ENCODE data around the gene E2F2. TPM values are rescaled to one million over a fixed set of nuclear protein-coding genes. Genes with fewer than 3 reads are reported as not detected.

Gene E2F2
- total RNA-seq, 6 donors from 2014 or later = 0.69 to 1.9 (median 1.1) TPM

GRCh38 chr1:23559985-23560741 lies 29.1 kb upstream of the E2F2 start:
- no peaks in the 10 kb centered on the region for H3K27me3 ChIP-seq
- DNase-seq (no peak), ATAC-seq (ENCODE audit: low FRiP score in 2 of 2) (peak in 1 of 2 donors; percentile 1)
- TF ChIP-seq POLR2AphosphoS5 (IDR thresholded peaks at IDR 0.05) (no peak), POLR2A (IDR thresholded peaks at IDR 0.05) (no peak), CTCF (IDR thresholded peaks at IDR 0.05) (no peak), EP300 (IDR thresholded peaks at IDR 0.05) (no peak)
- 7 to 11% methylated on average over 6 of the region's 6 CpGs for WGBS, 2 donors
- peak overlapping the region; percentile 92 to 97 (median 94) for H3K27ac ChIP-seq
- peak overlapping the region in 3 of 4 donors; percentile 65 to 90 (median 68) for H3K4me3 ChIP-seq
- peaks cover 0 to 21% (median 0%) of the 10 kb centered on the region in 4 donors for H3K36me3 ChIP-seq
- H3K9me3 ChIP-seq = no peaks in the 10 kb centered on the region
- peaks cover 43 to 84% (median 61%) of the 10 kb centered on the region in 4 donors for H3K4me1 ChIP-seq

GRCh38 chr1:23559136-23559984 lies 28.3 kb upstream of the E2F2 start, which contains the start of gene ID3:
Gene ID3 (minus strand): TSS chr1:23559501. CDS start chr1:23559426, 75 bp downstream.
- Histone ChIP-seq H3K36me3 (peaks cover 0 to 21% (median 0%) of the 10 kb centered on the region in 4 donors), H3K27ac (peak within 1 kb of the TSS; percentile 92 to 97 (median 94)), H3K9me3 (no peaks in the 10 kb centered on the region), H3K4me3 (peak within 1 kb of the TSS; percentile 65 to 90 (median 74)), H3K27me3 (no peaks in the 10 kb centered on the region), H3K4me1 (peaks cover 37 to 89% (median 62%) of the 10 kb centered on the region in 4 donors)
- WGBS, 2 donors = 0 to 1% methylated on average over 14 to 57 of the region's 57 CpGs
- peak; percentile 92 to 93 for ATAC-seq (ENCODE audit: low FRiP score in 2 of 2)
- DNase-seq = peak; percentile 98 to 100
- TF ChIP-seq EP300 (IDR thresholded peaks at IDR 0.05) (peak in 2 of 4 donors; percentile 17 to 49), POLR2A (IDR thresholded peaks at IDR 0.05) (peak; percentile 78 to 99 (median 98)), POLR2AphosphoS5 (IDR thresholded peaks at IDR 0.05) (peak; percentile 97 to 100), CTCF (IDR thresholded peaks at IDR 0.05) (peak in 2 of 6 experiments; percentile 10 to 11)

- Histone ChIP-seq H3K36me3 (peaks cover 0 to 21% (median 0%) of the 10 kb centered on the region in 4 donors), H3K4me1 (peaks cover 39 to 92% (median 66%) of the 10 kb centered on the region in 4 donors), H3K9me3 (no peaks in the 10 kb centered on the region), H3K4me3 (peak overlapping the region; percentile 65 to 90 (median 74)), H3K27ac (peak overlapping the region; percentile 92 to 97 (median 94)), H3K27me3 (no peaks in the 10 kb centered on the region)
- ATAC-seq (ENCODE audit: low FRiP score in 2 of 2) = no peak
- WGBS, 2 donors = 0% methylated on average over 9 to 13 of the region's 14 CpGs
- TF ChIP-seq POLR2AphosphoS5 (IDR thresholded peaks at IDR 0.05) = no peak
- no peak for TF ChIP-seq POLR2A (IDR thresholded peaks at IDR 0.05)
- TF ChIP-seq EP300 (IDR thresholded peaks at IDR 0.05) = no peak
- no peak for TF ChIP-seq CTCF (IDR thresholded peaks at IDR 0.05)
- no peak for DNase-seq
These were observed 27.8 kb upstream of the E2F2 start for GRCh38 chr1:23558872-23559135.

- peak; percentile 78 to 91 for DNase-seq
- H3K27ac ChIP-seq = peak overlapping the region; percentile 92 to 97 (median 94)
- TF ChIP-seq CTCF (IDR thresholded peaks at IDR 0.05) (no peak), EP300 (IDR thresholded peaks at IDR 0.05) (peak in 2 of 4 donors; percentile 25 to 93), POLR2A (IDR thresholded peaks at IDR 0.05) (peak in 3 of 4 donors; percentile 33 to 81 (median 70)), POLR2AphosphoS5 (IDR thresholded peaks at IDR 0.05) (peak; percentile 69 to 73)
- peak; percentile 4 to 48 for ATAC-seq (ENCODE audit: low FRiP score in 2 of 2)
- 7 to 14% methylated on average over 8 to 25 of the region's 34 CpGs for WGBS, 2 donors
- peaks cover 0 to 21% (median 0%) of the 10 kb centered on the region in 4 donors for H3K36me3 ChIP-seq
- peaks cover 39 to 92% (median 68%) of the 10 kb centered on the region in 4 donors for H3K4me1 ChIP-seq
- peak overlapping the region; percentile 65 to 90 (median 74) for H3K4me3 ChIP-seq
- H3K9me3 ChIP-seq = no peaks in the 10 kb centered on the region
- no peaks in the 10 kb centered on the region for H3K27me3 ChIP-seq
These were observed 27.3 kb upstream of the E2F2 start for GRCh38 chr1:23558140-23558871.
